A673 (cell line): ENCODE measurements around the gene C21orf58. TPM values are rescaled to one million over a fixed set of nuclear protein-coding genes. Genes with fewer than 3 reads are reported as not detected.

Source experiments
- BruUV-seq: library from RNA; stranded (reverse); fragments of 400-500 nt; replicated peaks from 2 replicates; lab custom pipeline; 2021; lab: Mats Ljungman, UMichigan
- CTCF ChIA-PET: fragments of 300-600 bp; sonication (Branson Sonifier 250); formaldehyde crosslinking; loops from one replicate; lab custom pipeline; 2022; ENCODE audit warnings: antibody characterized with exemption; lab: Charles Lee
- POLR2A ChIA-PET: fragments of 300-600 bp; sonication (Branson Sonifier 250); formaldehyde crosslinking; loops from one replicate; lab custom pipeline; 2022; ENCODE audit warnings: antibody characterized with exemption; ENCODE audit not compliant: low non-redundant PET; lab: Charles Lee
- DNase-seq: peaks from one replicate; pipeline ENCODE4 v3.0.0-alpha.2; 2015; ENCODE audit warnings: low spot score
- H3K27ac ChIP-seq: fragments of 200-600 bp; sonication (generic); 2 replicates; pipeline ENCODE4 v1.5.1; 2016; ENCODE audit warnings: mixed run types, low read depth, mild to moderate bottlenecking, mixed read lengths, antibody characterized with exemption, low read length; ENCODE audit not compliant: poor library complexity, severe bottlenecking
- H3K27me3 ChIP-seq: fragments of 200-600 bp; sonication (generic); replicated peaks from 2 replicates; pipeline ENCODE4 v1.6.1; 2017; ENCODE audit warnings: mixed run types, low read depth, mild to moderate bottlenecking, mixed read lengths, antibody characterized with exemption, low read length; ENCODE audit not compliant: insufficient read depth, poor library complexity
- H3K36me3 ChIP-seq: fragments of 200-600 bp; sonication (generic); 2 replicates; pipeline ENCODE4 v1.6.1; 2016; ENCODE audit warnings: mixed run types, mild to moderate bottlenecking, mixed read lengths, antibody characterized with exemption, low read length; ENCODE audit not compliant: insufficient read depth, poor library complexity, severe bottlenecking
- H3K4me1 ChIP-seq: fragments of 200-600 bp; sonication (generic); 2 replicates; pipeline ENCODE4 v1.6.1; 2017; ENCODE audit warnings: mixed run types, mild to moderate bottlenecking, mixed read lengths, antibody characterized with exemption, low read length; ENCODE audit not compliant: insufficient read depth, poor library complexity, severe bottlenecking
- H3K4me3 ChIP-seq: fragments of 200-600 bp; sonication (generic); 2 replicates; pipeline ENCODE4 v1.5.1; 2016; ENCODE audit warnings: low read depth, mixed run types, mild to moderate bottlenecking, mixed read lengths, low read length; ENCODE audit not compliant: poor library complexity, severe bottlenecking
- H3K9me3 ChIP-seq: fragments of 200-600 bp; sonication (generic); 2 replicates; pipeline ENCODE4 v1.6.1; 2016; ENCODE audit warnings: mixed run types, low read depth, mild to moderate bottlenecking, mixed read lengths, antibody characterized with exemption, low read length; ENCODE audit not compliant: poor library complexity, severe bottlenecking
- EZH2 ChIP-seq: fragments of 200-600 bp; sonication (generic); IDR thresholded peaks from 2 replicates; pipeline ENCODE4 v1.6.1; 2017; ENCODE audit warnings: borderline replicate concordance, low read depth, mild to moderate bottlenecking, mixed read lengths, antibody characterized with exemption, low read length; ENCODE audit not compliant: poor library complexity, severe bottlenecking
- intact Hi-C: fragments of 100-400 bp; cut with micrococcal nuclease; formaldehyde crosslinking; loops from one replicate; pipeline ENCODE4 v1.10.0; 2022; ENCODE audit not compliant: unreplicated experiment
- total RNA-seq: library from RNA; stranded (reverse); gene quantifications from 2 replicates; pipeline ENCODE4 v1.2.3, GENCODE V29; 2021
- TF ChIP-seq, protein P1 (sequence below): fragments of 300-800, 200-600 bp; sonication (generic); conservative IDR thresholded peaks from 2 replicates; pipeline ENCODE4 v1.5.1; 2017; ENCODE audit warnings: low read depth, mild to moderate bottlenecking, antibody characterized with exemption, low read length, moderate library complexity, mixed read lengths

C21orf58 gene
- total RNA-seq, 1 experiment from 2014 or later = 41.2 TPM

DNA sequence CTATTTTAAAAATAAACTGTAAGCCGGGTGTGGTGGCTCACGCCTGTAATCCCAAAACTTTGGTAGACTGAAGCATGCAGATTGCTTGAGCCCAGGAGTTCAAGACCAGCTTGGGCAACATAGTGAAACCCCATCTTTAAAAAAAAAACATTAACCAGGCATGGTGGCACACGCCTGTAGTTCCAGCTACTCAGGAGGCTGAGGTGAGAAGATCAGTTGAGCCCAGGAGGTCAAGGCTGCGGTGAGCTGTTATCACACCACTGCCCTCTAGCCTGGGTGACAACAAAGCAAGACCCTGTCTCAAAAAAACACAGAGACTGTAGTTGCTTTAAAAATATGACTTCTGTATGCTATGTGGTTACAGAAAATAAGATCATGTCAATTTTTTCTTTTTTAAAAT is 70.8 kb downstream of the C21orf58 start:
- intact Hi-C loops = no loop called here
- ChIA-PET POLR2A (no interaction called here), CTCF (no interaction called here)
- H3K36me3 ChIP-seq = peaks cover 86% of the 10 kb centered on the region
- no peak overlapping the region for H3K27ac ChIP-seq
- H3K9me3 ChIP-seq = no peaks in the 10 kb centered on the region
- no TSS peak for BruUV-seq
- no peaks in the 10 kb centered on the region for H3K27me3 ChIP-seq
- H3K4me3 ChIP-seq = no peak overlapping the region
- no peaks in the 10 kb centered on the region for H3K4me1 ChIP-seq
- TF ChIP-seq, protein P1, sequence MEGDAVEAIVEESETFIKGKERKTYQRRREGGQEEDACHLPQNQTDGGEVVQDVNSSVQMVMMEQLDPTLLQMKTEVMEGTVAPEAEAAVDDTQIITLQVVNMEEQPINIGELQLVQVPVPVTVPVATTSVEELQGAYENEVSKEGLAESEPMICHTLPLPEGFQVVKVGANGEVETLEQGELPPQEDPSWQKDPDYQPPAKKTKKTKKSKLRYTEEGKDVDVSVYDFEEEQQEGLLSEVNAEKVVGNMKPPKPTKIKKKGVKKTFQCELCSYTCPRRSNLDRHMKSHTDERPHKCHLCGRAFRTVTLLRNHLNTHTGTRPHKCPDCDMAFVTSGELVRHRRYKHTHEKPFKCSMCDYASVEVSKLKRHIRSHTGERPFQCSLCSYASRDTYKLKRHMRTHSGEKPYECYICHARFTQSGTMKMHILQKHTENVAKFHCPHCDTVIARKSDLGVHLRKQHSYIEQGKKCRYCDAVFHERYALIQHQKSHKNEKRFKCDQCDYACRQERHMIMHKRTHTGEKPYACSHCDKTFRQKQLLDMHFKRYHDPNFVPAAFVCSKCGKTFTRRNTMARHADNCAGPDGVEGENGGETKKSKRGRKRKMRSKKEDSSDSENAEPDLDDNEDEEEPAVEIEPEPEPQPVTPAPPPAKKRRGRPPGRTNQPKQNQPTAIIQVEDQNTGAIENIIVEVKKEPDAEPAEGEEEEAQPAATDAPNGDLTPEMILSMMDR = no peak
- TF ChIP-seq EZH2 = no peak
- DNase-seq = no peak

Other genes starting within 250 kb of the C21orf58 start
- gene COL6A2, start 225.8 kb downstream of the C21orf58 start, total RNA-seq = 15.0 and 29.0 TPM in 2 replicates
- gene FTCD, start 168.3 kb downstream of the C21orf58 start, total RNA-seq = 5.4 and 6.6 TPM in 2 replicates
- gene SPATC1L, start 139.4 kb downstream of the C21orf58 start, total RNA-seq = 30.9 and 40.6 TPM in 2 replicates
- 130 and 151 TPM in 2 replicates for gene LSS, start 95.1 kb downstream of the C21orf58 start, total RNA-seq
- gene MCM3AP, start 38.3 kb downstream of the C21orf58 start, total RNA-seq = 121 and 125 TPM in 2 replicates
- gene YBEY, start 37.5 kb downstream of the C21orf58 start, total RNA-seq = 18.8 and 24.2 TPM in 2 replicates
- 66.4 and 73.7 TPM in 2 replicates for gene PCNT, start 286 bp upstream of the C21orf58 start, total RNA-seq
- gene DIP2A, start 135.0 kb upstream of the C21orf58 start, total RNA-seq = 37.3 and 45.7 TPM in 2 replicates